ENCODE measurements around the gene CIBAR2. TPM values are rescaled to one million over a fixed set of nuclear protein-coding genes. Genes with fewer than 3 reads are reported as not detected.
A peak's percentile ranks its signal among the peaks of the same experiment; 100 is the strongest.

CIBAR2 gene
- total RNA-seq, 2 donors from 2014 or later = not detected

DNA sequence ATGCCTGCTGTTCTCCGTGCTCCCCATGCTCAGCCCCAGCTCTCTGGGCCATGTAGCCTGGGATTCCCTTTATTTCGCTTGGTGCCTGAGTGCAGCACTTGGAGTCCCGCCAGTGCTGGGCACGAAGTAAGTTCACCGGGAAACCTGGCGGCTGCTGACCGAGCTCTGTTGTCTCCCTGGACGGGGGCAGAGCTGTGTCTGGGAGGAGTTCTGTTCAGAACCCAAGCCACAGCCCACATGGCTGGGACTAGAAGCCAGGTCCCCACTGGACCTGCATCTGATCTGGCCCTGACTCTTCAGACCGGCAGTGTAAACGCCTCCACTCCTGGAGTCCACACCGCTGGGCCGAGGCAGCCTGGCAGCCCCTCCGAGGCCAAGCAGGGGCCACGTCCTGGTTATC is 37.5 kb upstream of the CIBAR2 start:
- peak; percentile 67 for DNase-seq (ENCODE audit: low spot score)
- Histone ChIP-seq H3K27me3 (replicated peaks; ENCODE audit: insufficient read depth) (no peaks in the 10 kb centered on the region), H3K4me1 (replicated peaks) (peaks cover 6% of the 10 kb centered on the region), H3K4me3 (no peak overlapping the region), H3K9me3 (no peaks in the 10 kb centered on the region), H3K27ac (no peak overlapping the region), H3K36me3 (no peaks in the 10 kb centered on the region)
- TF ChIP-seq, protein P1, sequence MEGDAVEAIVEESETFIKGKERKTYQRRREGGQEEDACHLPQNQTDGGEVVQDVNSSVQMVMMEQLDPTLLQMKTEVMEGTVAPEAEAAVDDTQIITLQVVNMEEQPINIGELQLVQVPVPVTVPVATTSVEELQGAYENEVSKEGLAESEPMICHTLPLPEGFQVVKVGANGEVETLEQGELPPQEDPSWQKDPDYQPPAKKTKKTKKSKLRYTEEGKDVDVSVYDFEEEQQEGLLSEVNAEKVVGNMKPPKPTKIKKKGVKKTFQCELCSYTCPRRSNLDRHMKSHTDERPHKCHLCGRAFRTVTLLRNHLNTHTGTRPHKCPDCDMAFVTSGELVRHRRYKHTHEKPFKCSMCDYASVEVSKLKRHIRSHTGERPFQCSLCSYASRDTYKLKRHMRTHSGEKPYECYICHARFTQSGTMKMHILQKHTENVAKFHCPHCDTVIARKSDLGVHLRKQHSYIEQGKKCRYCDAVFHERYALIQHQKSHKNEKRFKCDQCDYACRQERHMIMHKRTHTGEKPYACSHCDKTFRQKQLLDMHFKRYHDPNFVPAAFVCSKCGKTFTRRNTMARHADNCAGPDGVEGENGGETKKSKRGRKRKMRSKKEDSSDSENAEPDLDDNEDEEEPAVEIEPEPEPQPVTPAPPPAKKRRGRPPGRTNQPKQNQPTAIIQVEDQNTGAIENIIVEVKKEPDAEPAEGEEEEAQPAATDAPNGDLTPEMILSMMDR (IDR thresholded peaks at IDR 0.05) = no peak
- TF ChIP-seq POLR2A (IDR thresholded peaks at IDR 0.05) (no peak), POLR2AphosphoS5 (IDR thresholded peaks at IDR 0.05) (peak; percentile 68)
- intact Hi-C loops (cut with DNase I) = no loop called here
- WGBS = 26% methylated on average over 14 of the region's 14 CpGs

DNA sequence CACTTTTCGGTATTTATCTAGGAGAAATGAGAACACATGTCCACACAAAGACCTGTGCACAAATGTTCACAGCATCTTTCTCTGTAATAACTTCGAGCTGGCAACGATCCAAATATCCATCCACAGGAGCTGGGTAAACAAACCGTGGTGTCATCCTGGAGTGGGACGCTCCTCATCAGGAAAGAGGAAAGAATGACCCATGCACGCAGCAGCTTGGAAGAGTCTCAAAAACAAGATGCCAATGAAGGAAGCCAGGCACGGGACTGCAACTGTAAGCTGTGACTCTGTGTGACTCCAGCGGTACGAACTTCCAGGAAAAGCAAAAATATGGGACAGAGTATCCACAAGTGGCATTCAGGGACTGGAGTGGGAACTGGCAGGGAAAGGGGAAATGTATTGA is 36.7 kb upstream of the CIBAR2 start:
- Histone ChIP-seq H3K9me3 (no peaks in the 10 kb centered on the region), H3K27me3 (replicated peaks; ENCODE audit: insufficient read depth) (no peaks in the 10 kb centered on the region), H3K4me1 (replicated peaks) (peaks cover 6% of the 10 kb centered on the region), H3K27ac (no peak overlapping the region), H3K36me3 (no peaks in the 10 kb centered on the region), H3K4me3 (no peak overlapping the region)
- WGBS = 23% methylated on average over 9 of the region's 9 CpGs
- intact Hi-C loops (cut with DNase I) = no loop called here
- TF ChIP-seq POLR2AphosphoS5 (IDR thresholded peaks at IDR 0.05) (no peak), POLR2A (IDR thresholded peaks at IDR 0.05) (no peak)
- TF ChIP-seq, protein P1 (IDR thresholded peaks at IDR 0.05) = no peak
- DNase-seq (ENCODE audit: low spot score) = no peak

DNA sequence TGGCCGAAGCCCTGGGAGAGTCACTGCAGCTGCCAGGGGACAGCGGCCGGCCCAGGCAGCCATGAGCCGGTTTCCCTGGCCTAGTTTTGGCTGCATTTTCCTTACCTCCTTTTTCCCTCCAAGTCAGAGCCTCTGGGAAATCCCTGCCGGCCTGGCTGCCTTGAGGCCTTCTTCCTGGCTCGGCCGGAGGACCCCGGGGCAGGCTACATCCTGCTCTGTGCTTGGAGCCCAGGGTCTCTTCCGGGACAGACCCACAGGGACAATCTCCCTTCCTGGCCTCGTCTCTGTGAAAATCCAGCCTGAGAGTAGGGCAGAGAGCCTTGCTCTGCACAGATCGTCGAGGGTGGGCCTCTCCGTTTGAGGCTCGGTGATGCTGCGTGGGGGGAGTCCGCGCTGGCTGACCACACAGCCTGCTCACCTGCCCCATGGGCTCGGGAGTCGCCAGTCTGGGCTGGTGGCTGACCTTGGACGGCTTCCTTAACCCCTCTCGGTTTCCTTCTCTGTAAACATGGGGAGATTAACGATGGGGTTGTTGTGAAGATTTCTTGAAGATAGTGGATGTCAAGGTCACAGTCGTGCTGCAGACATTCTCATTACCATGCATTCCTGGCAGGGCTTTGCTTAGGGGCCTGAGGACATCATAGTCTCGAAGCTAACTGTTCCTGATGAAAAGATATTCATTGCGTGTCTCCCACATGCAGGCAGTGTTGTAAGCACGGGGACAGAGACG is 34.8 kb upstream of the CIBAR2 start:
- peaks cover 6% of the 10 kb centered on the region for H3K4me1 ChIP-seq (replicated peaks)
- no peak for DNase-seq (ENCODE audit: low spot score)
- intact Hi-C loops (cut with DNase I) = no loop called here
- TF ChIP-seq, protein P1 (IDR thresholded peaks at IDR 0.05) = no peak
- TF ChIP-seq POLR2A (IDR thresholded peaks at IDR 0.05) = no peak
- TF ChIP-seq POLR2AphosphoS5 (IDR thresholded peaks at IDR 0.05) = no peak
- 56% methylated on average over 27 of the region's 27 CpGs for WGBS
- no peak overlapping the region for H3K4me3 ChIP-seq
- H3K9me3 ChIP-seq = no peaks in the 10 kb centered on the region
- H3K27ac ChIP-seq = peak overlapping the region; percentile 14 to 23
- H3K36me3 ChIP-seq = no peaks in the 10 kb centered on the region
- no peaks in the 10 kb centered on the region for H3K27me3 ChIP-seq (replicated peaks; ENCODE audit: insufficient read depth)

DNA sequence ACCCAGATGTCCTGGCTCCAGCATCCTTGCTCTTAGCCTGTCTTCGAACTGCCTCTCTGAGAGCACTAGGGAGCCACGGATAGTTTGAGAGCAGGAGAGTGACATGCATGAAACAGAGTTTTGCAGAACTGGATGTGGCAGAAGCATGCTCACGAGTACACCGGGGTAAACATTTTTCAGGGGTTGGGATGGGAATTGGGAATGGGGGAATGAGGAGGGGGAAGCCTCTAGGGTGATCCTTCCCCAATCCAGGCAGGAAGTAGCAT is 34.2 kb upstream of the CIBAR2 start:
- intact Hi-C loops (cut with DNase I) = no loop called here
- Histone ChIP-seq H3K9me3 (no peaks in the 10 kb centered on the region), H3K4me3 (no peak overlapping the region), H3K36me3 (no peaks in the 10 kb centered on the region), H3K27ac (peak overlapping the region in 1 of 2 donors; percentile 14), H3K27me3 (replicated peaks; ENCODE audit: insufficient read depth) (no peaks in the 10 kb centered on the region), H3K4me1 (replicated peaks) (peaks cover 3% of the 10 kb centered on the region)
- 88% methylated on average over 4 of the region's 4 CpGs for WGBS
- TF ChIP-seq POLR2AphosphoS5 (IDR thresholded peaks at IDR 0.05) = no peak
- TF ChIP-seq, protein P1 (IDR thresholded peaks at IDR 0.05) = no peak
- no peak for TF ChIP-seq POLR2A (IDR thresholded peaks at IDR 0.05)
- DNase-seq (ENCODE audit: low spot score) = no peak
